HG02798 (cell line): Measurements from ENCODE around the gene UBTF.
"Not testable (repeated sequence)": the region's sequence is repeated elsewhere in the genome, so short reads cannot be mapped to it uniquely, and the experiment has no call there.

Experiments
- ATAC-seq: cut with Tn5 transposase; IDR thresholded peaks from one replicate; pipeline ENCODE4 v1.9.1; 2021; ENCODE audit warnings: mild to moderate bottlenecking; ENCODE audit not compliant: unreplicated experiment, poor library complexity

Gene UBTF

DNA sequence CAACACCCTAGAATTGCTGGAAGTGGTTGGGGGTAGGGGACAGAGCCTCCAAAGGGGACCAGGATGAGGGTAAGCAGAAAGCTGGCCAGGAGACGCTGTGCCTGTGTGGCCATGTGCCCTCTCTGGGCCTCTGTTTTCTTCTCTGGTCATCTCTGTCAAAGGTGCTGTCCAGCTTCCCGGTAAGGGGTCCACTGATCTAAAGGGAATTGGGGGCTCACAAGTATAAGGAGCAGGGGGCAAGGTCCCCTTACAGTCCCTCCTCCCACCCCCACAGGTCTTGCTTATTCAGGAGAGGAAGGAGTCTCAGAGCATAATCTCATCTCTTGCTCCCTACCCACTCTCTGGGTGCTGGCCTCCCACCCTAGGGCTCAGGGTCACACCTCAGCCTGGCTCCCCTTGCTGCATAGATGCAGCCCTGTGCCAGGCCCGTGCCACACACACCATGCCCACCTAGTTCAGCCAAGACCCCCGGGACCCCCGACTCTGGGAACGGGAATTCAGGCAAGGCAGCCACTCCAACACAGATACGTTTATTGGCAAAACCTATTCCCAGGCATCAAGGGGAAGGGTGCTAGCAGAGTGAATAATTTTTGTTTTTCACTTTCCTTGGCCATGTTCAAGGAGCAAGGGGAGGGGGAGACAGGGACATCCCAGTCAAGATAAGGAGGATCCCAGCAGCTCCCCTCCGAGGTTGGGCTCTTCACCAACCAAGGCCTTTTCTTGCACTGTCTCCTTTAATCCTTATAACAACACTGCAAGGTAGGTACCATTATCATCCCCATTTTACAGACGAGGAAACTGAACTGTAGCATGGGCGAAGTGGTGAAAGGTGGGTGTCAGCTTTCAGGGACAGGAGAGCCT lies 28.6 kb upstream of the UBTF start:
- ATAC-seq = no peak

DNA sequence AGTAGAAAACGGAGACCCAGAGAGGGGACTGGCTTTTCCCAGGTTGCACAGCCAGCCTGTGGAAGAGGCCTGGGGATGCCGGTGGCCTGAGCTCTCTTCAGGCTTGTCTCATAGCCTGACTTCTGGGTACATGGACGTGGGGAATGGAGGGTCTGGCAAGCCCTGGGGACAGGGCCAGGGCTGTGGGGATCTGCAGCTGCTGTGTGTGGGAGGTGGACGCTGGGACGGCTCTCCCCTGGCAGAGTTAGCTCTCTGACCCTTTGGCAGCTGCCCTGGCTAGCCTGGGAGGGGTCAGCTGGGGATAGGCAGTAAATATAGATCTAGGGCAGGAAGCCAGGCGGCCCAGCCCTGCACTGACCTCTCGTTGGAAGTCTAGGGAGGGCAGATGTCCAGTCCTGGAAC lies 28.0 kb upstream of the UBTF start:
- no peak for ATAC-seq

GRCh38 chr17:44241106-44241624 lies 21.7 kb upstream of the UBTF start:
- ATAC-seq = no peak

DNA sequence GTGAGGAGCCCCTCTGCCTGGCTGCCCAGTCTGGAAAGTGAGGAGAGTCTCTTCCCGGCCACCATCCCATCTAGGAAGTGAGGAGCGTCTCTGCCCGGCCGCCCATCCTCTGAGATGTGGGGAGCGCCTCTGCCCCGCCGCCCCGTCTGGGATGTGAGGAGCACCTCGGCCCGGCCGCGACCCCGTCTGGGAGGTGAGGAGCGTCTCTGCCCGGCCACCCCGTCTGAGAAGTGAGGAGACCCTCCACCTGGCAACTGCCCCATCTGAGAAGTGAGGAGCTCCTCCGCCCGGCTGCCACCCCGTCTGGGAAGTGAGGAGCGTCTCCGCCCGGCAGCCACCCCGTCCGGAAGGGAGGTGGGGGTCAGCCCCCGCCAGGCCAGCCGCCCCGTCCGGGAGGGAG lies 18.4 kb upstream of the UBTF start:
- ATAC-seq = not testable (repeated sequence)

GRCh38 chr17:44236444-44236991 lies 17.0 kb upstream of the UBTF start:
- no peak for ATAC-seq

DNA sequence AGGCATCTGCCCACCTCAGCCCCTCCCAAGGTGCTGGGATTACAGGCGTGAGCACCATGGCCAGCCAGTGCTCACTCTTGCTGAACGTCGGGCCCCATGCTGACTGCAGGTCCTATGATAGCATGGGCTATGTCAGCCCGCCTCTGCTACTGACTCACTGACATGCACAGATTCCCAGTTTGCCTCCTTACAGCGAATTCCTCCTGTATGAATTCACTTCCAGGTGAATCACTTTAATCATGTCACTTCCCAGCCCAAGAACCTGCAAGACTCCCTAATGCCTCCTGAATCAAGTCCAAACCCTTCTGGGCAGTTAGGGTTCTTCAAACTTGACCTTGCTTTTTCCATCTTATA lies 16.1 kb upstream of the UBTF start:
- ATAC-seq = no peak

DNA sequence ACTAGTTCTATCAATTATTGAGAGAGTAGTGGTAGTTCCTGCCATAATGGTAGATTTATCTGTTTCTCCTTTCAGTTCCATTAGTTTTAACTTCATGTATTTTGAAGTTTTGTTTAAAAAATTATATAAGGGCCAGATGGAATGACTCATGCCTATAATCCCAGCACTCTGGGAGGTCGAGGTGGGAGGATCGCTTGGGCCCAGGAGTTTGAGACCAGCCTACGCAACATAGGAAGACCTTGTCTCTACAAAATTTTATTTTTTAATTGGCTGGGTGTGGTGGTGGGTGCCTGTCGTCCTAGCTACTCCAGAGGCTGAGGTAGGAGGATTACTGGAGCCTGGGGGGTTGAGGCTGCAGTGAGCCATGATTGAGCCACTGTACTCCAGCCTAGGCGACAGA lies 14.1 kb upstream of the UBTF start:
- ATAC-seq = no peak

- ATAC-seq = no peak
These were observed 12.6 kb upstream of the UBTF start for GRCh38 chr17:44232061-44232460.

- no peak for ATAC-seq
These were observed 10.7 kb upstream of the UBTF start for GRCh38 chr17:44230140-44230539.

- ATAC-seq = no peak
These were observed 9.6 kb upstream of the UBTF start for GRCh38 chr17:44229090-44229489.

DNA sequence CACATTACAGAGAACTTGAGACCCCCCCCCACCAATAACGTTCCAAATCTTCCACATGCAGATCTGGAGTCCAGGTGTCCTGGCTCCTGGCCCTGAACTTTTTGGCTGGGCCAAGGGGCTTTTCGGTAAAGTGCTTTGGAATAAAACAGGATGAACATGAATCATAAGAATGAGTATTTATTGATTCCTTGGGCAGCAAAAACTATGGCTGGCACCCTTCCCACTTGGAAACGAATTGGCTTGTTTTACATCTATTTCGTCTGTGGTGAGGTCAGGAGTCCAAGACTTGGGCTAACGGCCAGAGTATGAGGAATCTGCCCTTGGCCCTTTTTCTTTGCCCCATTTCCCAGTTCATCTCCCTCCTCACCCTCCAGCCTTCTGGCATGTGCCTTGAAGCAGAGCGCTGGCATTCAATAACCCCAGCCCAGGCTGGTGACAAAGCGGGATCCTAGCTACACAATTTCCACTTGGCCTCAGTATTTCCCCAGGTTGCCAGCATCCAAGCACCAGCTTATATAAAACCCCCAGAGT lies 4.1 kb upstream of the UBTF start:
- ATAC-seq = no peak

DNA sequence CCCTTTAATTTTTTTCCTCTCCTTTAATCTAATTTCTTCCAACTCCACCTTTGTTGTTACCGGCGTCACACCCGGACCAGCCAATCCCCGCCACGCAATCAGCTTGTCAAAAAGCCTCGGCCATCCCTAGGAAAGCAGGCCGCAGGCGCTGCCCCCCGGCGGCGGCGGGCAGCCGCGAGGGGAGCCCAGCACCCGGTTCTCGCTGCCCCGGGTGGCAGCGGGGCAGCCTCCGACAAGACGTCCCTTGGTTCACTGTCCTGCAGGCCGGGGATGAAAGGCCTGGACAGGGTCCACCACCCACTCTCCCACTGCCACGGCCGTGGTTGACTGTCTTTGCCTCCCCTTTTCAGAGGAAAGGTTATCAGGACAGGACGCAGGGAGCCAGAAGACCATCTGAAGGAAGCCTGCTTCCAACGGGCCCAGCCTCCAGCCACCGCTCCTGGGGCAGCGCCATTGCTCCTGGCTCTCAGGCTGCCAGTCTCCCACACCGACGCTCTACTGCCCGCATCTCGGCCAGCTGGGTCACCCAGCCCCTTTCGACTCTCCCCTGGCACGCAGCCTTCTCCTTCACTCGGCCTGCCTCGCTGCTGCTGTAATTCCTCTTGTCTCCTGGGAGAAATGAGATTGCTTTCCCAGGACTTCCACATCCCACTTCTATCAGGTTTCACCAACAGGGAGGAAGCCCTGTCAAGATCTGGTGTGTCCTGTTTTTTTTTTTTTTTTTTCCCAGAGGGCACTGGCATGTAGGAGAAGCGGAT lies 2.8 kb upstream of the UBTF start:
- ATAC-seq = no peak

DNA sequence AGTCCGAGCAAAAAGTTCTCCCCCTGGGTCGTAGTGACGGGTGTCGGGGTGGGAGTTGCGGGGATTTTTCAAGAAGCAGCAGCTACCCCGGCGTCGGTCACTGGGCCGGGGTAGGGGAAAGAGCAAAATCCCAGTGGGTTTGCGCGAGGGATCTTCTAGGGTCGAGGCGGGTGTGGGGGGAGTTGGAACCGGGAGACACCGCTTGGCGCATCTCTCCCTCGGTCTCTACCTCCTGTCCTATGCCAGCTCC lies 2.3 kb upstream of the UBTF start:
- ATAC-seq = no peak

- ATAC-seq = no peak
These were observed 1.8 kb upstream of the UBTF start for GRCh38 chr17:44221084-44221861.

GRCh38 chr17:44220213-44221083 lies 973 bp upstream of the UBTF start:
- ATAC-seq = peak; percentile 11

GRCh38 chr17:44219108-44219615 lies 313 bp downstream of the UBTF start:
- peak; percentile 44 for ATAC-seq

GRCh38 chr17:44218344-44219107 lies 949 bp downstream of the UBTF start:
- peak; percentile 54 for ATAC-seq

GRCh38 chr17:44217738-44218343 lies 1.6 kb downstream of the UBTF start:
- no peak for ATAC-seq
